Measurements from ENCODE around the gene CCR5. TPM values are rescaled to one million over a fixed set of nuclear protein-coding genes. Genes with fewer than 3 reads are reported as not detected.

CCR5 gene
- total RNA-seq, 2 donors from 2014 or later = not detected

GRCh38 chr3:46353647-46354410, 16.9 kb upstream of the CCR5 start, which contains the start of gene CCR2:
Gene CCR2, plus strand, starts transcription at chr3:46354111. Its CDS starts 3,417 bp downstream, at chr3:46357528.
- H3K4me3 ChIP-seq (ENCODE audit: low read length) = no peak within 1 kb of the TSS

GRCh38 chr3:46354478-46354877, 16.3 kb upstream of the CCR5 start:
- Histone ChIP-seq H3K9me3 (ENCODE audit: control insufficient read depth, low read length) (no peaks in the 10 kb centered on the region), H3K27ac (ENCODE audit: low read depth, low read length) (no peak overlapping the region), H3K36me3 (ENCODE audit: control insufficient read depth, insufficient read depth, low read length) (no peaks in the 10 kb centered on the region), H3K4me1 (ENCODE audit: control insufficient read depth, insufficient read depth, low read length) (peaks cover 5% of the 10 kb centered on the region), H3K27me3 (ENCODE audit: control insufficient read depth, insufficient read depth, low read length, poor library complexity, severe bottlenecking) (peaks cover 95% of the 10 kb centered on the region), H3K9ac (ENCODE audit: extremely low read depth, low read length, poor library complexity, severe bottlenecking) (no peak overlapping the region), H3K4me3 (ENCODE audit: low read length) (no peak overlapping the region)
- H3K27me3 Mint-ChIP-seq (ENCODE audit: insufficient read depth) = peaks cover 92% of the 10 kb centered on the region
- DNase-seq = no peak
- no peak overlapping the region for H3K27ac Mint-ChIP-seq
- no peaks in the 10 kb centered on the region for H3K36me3 Mint-ChIP-seq (ENCODE audit: low read depth)
- WGBS, 2 experiments (ENCODE audit: insufficient coverage in 1 of 2, insufficient read length in 1 of 2) = 70% methylated on average over 1 of the region's 1 CpG; no CpG with 5 or more reads in 1 of the 2 experiments
- no peaks in the 10 kb centered on the region for H3K9me3 Mint-ChIP-seq
- H3K4me1 Mint-ChIP-seq = peaks cover 13% of the 10 kb centered on the region
- TF ChIP-seq CTCF (conservative IDR thresholded peaks at IDR 0.05) = no peak
- H3K4me3 Mint-ChIP-seq = no peak overlapping the region

More at GRCh38 chr3:46353647-46354410, 16.9 kb upstream of the CCR5 start, which contains the start of gene CCR2:
- Histone ChIP-seq H3K9ac (ENCODE audit: extremely low read depth, low read length, poor library complexity, severe bottlenecking) (no peak within 1 kb of the TSS), H3K4me1 (ENCODE audit: control insufficient read depth, insufficient read depth, low read length) (peaks cover 3% of the 10 kb centered on the region), H3K27ac (ENCODE audit: low read depth, low read length) (no peak within 1 kb of the TSS), H3K27me3 (ENCODE audit: control insufficient read depth, insufficient read depth, low read length, poor library complexity, severe bottlenecking) (peaks cover 98% of the 10 kb centered on the region), H3K9me3 (ENCODE audit: control insufficient read depth, low read length) (no peaks in the 10 kb centered on the region), H3K36me3 (ENCODE audit: control insufficient read depth, insufficient read depth, low read length) (no peaks in the 10 kb centered on the region)
- H3K27ac Mint-ChIP-seq = no peak within 1 kb of the TSS
- peaks cover under 1% of the 10 kb centered on the region for H3K9me3 Mint-ChIP-seq
- no peaks in the 10 kb centered on the region for H3K36me3 Mint-ChIP-seq (ENCODE audit: low read depth)
- DNase-seq = no peak
- 88 to 95% methylated on average over 6 to 7 of the region's 7 CpGs for WGBS, 2 experiments (ENCODE audit: insufficient coverage in 1 of 2, insufficient read length in 1 of 2)
- TF ChIP-seq CTCF (conservative IDR thresholded peaks at IDR 0.05) = no peak
- peaks cover 10% of the 10 kb centered on the region for H3K4me1 Mint-ChIP-seq
- H3K27me3 Mint-ChIP-seq (ENCODE audit: insufficient read depth) = peaks cover 96% of the 10 kb centered on the region
- no peak within 1 kb of the TSS for H3K4me3 Mint-ChIP-seq

GRCh38 chr3:46354984-46355383, 15.8 kb upstream of the CCR5 start:
- H3K27ac ChIP-seq (ENCODE audit: low read depth, low read length) = no peak overlapping the region
- Mint-ChIP-seq H3K36me3 (ENCODE audit: low read depth) (no peaks in the 10 kb centered on the region), H3K9me3 (no peaks in the 10 kb centered on the region), H3K4me1 (peaks cover 16% of the 10 kb centered on the region), H3K27ac (no peak overlapping the region), H3K4me3 (no peak overlapping the region), H3K27me3 (ENCODE audit: insufficient read depth) (peaks cover 87% of the 10 kb centered on the region)
- TF ChIP-seq CTCF (conservative IDR thresholded peaks at IDR 0.05) = no peak
- H3K9me3 ChIP-seq (ENCODE audit: control insufficient read depth, low read length) = no peaks in the 10 kb centered on the region
- no peaks in the 10 kb centered on the region for H3K36me3 ChIP-seq (ENCODE audit: control insufficient read depth, insufficient read depth, low read length)
- DNase-seq = no peak
- H3K4me3 ChIP-seq (ENCODE audit: low read length) = no peak overlapping the region
- no peak overlapping the region for H3K9ac ChIP-seq (ENCODE audit: extremely low read depth, low read length, poor library complexity, severe bottlenecking)
- peaks cover 90% of the 10 kb centered on the region for H3K27me3 ChIP-seq (ENCODE audit: control insufficient read depth, insufficient read depth, low read length, poor library complexity, severe bottlenecking)
- H3K4me1 ChIP-seq (ENCODE audit: control insufficient read depth, insufficient read depth, low read length) = peaks cover 9% of the 10 kb centered on the region

All from endodermal cell (in vitro differentiated cells).